Karpas-422 (cell line): ENCODE measurements around the gene MAGEB18. TPM values are rescaled to one million over a fixed set of nuclear protein-coding genes. Genes with fewer than 3 reads are reported as not detected.

ENCODE experiments used
- DNase-seq: peaks from one replicate; pipeline ENCODE4 v3.0.0-alpha.2; 2015
- H2AFZ ChIP-seq: fragments of 200-600 bp; sonication (generic); 2 replicates; pipeline ENCODE4 v1.6.1; 2014; ENCODE audit warnings: antibody characterized with exemption, low read length, mixed read lengths
- H3K27ac ChIP-seq: fragments of 200-600 bp; sonication (generic); 2 replicates; pipeline ENCODE4 v1.5.1; 2014; ENCODE audit warnings: mild to moderate bottlenecking, low read length, moderate library complexity
- H3K27me3 ChIP-seq: fragments of 200-600 bp; sonication (generic); 2 replicates; pipeline ENCODE4 v1.6.1; 2014; ENCODE audit warnings: low read length, mixed read lengths
- H3K36me3 ChIP-seq: fragments of 200-600 bp; sonication (generic); 2 replicates; pipeline ENCODE4 v1.6.1; 2014; ENCODE audit warnings: low read length, mixed read lengths; ENCODE audit not compliant: insufficient read depth
- H3K4me1 ChIP-seq: fragments of 200-600 bp; sonication (generic); 2 replicates; pipeline ENCODE4 v1.6.1; 2014; ENCODE audit warnings: mild to moderate bottlenecking, low read length, mixed read lengths
- H3K4me2 ChIP-seq: fragments of 200-600 bp; sonication (generic); 2 replicates; pipeline ENCODE4 v1.6.1; 2014; ENCODE audit warnings: low read length, low read depth, mild to moderate bottlenecking; ENCODE audit not compliant: poor library complexity, severe bottlenecking
- H3K4me3 ChIP-seq: fragments of 200-600 bp; sonication (generic); 2 replicates; pipeline ENCODE4 v1.5.1; 2014; ENCODE audit warnings: mild to moderate bottlenecking, antibody characterized with exemption, low read length, mixed read lengths
- H3K79me2 ChIP-seq: fragments of 200-600 bp; sonication (generic); 2 replicates; pipeline ENCODE4 v1.6.1; 2014; ENCODE audit warnings: mild to moderate bottlenecking, low read length, mixed read lengths
- H3K9ac ChIP-seq: fragments of 200-600 bp; sonication (generic); 2 replicates; pipeline ENCODE4 v1.6.0; 2014; ENCODE audit warnings: low read length
- H3K9me2 ChIP-seq: fragments of 200-600 bp; sonication (generic), shearing (Covaris generic); replicated peaks from 2 replicates; pipeline ENCODE4 v1.6.0; 2014; ENCODE audit warnings: mild to moderate bottlenecking, low read length, moderate library complexity; ENCODE audit not compliant: insufficient read depth
- H3K9me3 ChIP-seq: fragments of 300-700, 200-600 bp; sonication (generic); 2 replicates; pipeline ENCODE4 v1.6.1; 2014; ENCODE audit warnings: low read length, mixed read lengths
- H4K20me1 ChIP-seq: fragments of 200-600 bp; sonication (generic); 2 replicates; pipeline ENCODE4 v1.6.1; 2014; ENCODE audit warnings: mild to moderate bottlenecking, antibody characterized with exemption, low read length, low read depth; ENCODE audit not compliant: insufficient read depth
- total RNA-seq: library from RNA; depleted of rRNA; stranded (reverse); fragments of >200 nt; shearing (Covaris generic); gene quantifications from 2 replicates; pipeline ENCODE4 v1.2.3, GENCODE V29; 2014; ENCODE audit warnings: low replicate concordance; rRNA removed

MAGEB18 gene
- total RNA-seq = not detected in 2 replicates

DNA sequence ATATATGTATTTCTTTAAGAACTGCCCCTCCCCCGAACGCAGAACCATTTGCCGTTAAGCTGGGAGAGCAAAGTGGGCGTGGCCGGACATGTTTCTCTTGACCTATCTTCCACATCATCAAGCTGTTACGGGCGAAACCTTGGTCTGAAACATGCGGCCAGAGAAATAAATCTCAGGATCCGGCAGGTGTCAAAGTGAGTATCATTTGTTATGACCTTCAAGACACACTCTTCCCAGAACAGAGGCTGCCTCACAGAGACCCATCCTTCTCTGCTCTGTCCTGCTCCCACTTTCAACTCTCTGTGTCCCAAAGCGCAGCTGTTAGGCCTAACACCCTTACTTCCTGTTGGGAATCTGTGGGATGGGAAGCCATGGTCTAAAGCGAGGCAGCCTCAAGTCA lies at the start of gene MAGEB18:
Gene MAGEB18, plus strand, starts transcription at position 70 of the 400 bp plus-strand sequence. CDS start 643 bp downstream, outside the sequence.
- H2AFZ ChIP-seq = no peak within 1 kb of the TSS
- H3K79me2 ChIP-seq = no peaks in the 10 kb centered on the region
- H3K9me3 ChIP-seq = peaks cover 26% of the 10 kb centered on the region
- H4K20me1 ChIP-seq = no peaks in the 10 kb centered on the region
- no peaks in the 10 kb centered on the region for H3K27me3 ChIP-seq
- H3K9ac ChIP-seq = no peak within 1 kb of the TSS
- H3K36me3 ChIP-seq = no peaks in the 10 kb centered on the region
- no peak for DNase-seq
- H3K4me1 ChIP-seq = no peaks in the 10 kb centered on the region
- no peak within 1 kb of the TSS for H3K4me2 ChIP-seq
- no peak within 1 kb of the TSS for H3K4me3 ChIP-seq
- H3K27ac ChIP-seq = no peak within 1 kb of the TSS
- H3K9me2 ChIP-seq = no peaks in the 10 kb centered on the region

DNA sequence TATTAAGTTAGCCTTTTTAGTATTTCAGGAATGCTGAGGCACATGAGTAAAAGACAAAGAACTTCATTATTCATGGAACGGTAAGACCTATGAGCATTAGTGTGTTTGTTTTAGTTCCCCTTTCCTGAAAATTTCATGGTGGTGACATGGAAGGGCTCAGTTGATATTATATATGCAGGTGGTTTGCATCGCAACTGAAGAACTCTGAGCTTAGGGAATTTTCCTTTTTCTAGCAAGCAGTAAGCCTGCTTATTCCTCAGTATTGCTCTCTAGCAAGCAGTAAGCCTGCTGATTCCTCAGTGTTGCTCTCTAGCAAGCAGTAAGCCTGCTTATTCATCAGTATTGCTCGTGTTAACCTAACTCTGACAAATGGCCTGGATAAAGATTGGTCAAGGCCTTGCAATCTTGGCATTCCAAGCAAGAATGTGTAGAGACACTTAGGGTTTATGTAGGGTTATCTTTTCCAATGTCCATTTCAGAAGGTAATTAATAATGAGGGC lies 37.7 kb upstream of the MAGEB18 start:
- no peak overlapping the region for H3K4me2 ChIP-seq
- no peaks in the 10 kb centered on the region for H3K79me2 ChIP-seq
- H3K36me3 ChIP-seq = no peaks in the 10 kb centered on the region
- H3K4me3 ChIP-seq = no peak overlapping the region
- H3K9me2 ChIP-seq = no peaks in the 10 kb centered on the region
- DNase-seq = no peak
- no peaks in the 10 kb centered on the region for H4K20me1 ChIP-seq
- H3K4me1 ChIP-seq = no peaks in the 10 kb centered on the region
- H2AFZ ChIP-seq = no peak overlapping the region
- no peak overlapping the region for H3K9ac ChIP-seq
- peaks cover 25% of the 10 kb centered on the region for H3K9me3 ChIP-seq
- H3K27me3 ChIP-seq = no peaks in the 10 kb centered on the region
- no peak overlapping the region for H3K27ac ChIP-seq

DNA sequence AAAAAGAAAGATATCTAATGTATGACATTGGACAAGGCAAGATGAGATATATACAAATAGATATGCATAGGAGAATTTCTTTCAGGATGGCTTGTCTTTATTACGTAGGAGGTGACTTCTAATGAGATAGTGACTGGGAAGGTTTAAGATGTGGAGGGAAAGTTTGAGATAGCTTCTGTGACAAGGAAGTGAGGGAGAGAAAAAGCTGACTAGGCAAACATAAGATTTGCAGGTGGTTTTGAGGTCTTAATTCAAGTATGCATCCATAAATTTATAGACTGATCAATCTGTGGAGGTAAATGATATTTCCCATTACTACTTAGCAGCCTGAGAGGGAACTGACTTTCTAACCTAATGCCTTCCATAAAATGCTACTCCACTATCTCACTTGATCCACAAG lies 29.0 kb upstream of the MAGEB18 start:
- H3K9me3 ChIP-seq = peaks cover 24% of the 10 kb centered on the region
- H3K9ac ChIP-seq = no peak overlapping the region
- H3K79me2 ChIP-seq = no peaks in the 10 kb centered on the region
- H2AFZ ChIP-seq = no peak overlapping the region
- no peak overlapping the region for H3K27ac ChIP-seq
- H3K27me3 ChIP-seq = no peaks in the 10 kb centered on the region
- H3K4me1 ChIP-seq = no peaks in the 10 kb centered on the region
- H3K36me3 ChIP-seq = no peaks in the 10 kb centered on the region
- H3K4me2 ChIP-seq = no peak overlapping the region
- no peaks in the 10 kb centered on the region for H4K20me1 ChIP-seq
- H3K9me2 ChIP-seq = no peaks in the 10 kb centered on the region
- no peak for DNase-seq
- no peak overlapping the region for H3K4me3 ChIP-seq

DNA sequence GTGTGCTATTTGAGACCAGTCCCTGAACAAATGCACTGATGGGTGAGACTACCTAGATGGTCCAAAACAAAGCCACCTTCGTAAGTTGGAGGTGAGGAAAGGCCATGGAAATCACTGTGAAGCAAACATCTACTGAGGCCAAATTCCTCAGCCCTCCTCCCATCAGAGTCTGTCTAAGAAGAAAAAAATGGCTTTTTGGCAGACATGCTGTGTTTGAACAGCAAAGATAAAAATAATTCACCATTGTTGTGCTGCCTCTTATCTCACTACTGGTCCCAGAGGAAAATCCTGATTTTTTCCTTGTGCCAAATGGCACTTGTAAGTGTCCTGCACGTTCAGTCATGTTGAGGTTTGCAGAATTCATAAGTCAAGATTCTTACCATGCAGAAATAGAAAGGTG lies 7.9 kb downstream of the MAGEB18 start:
- Histone ChIP-seq H3K9me3 (peaks cover 10% of the 10 kb centered on the region; the same call in 1 of the 2 replicates), H3K4me1 (no peaks in the 10 kb centered on the region), H3K4me3 (no peak overlapping the region), H4K20me1 (no peaks in the 10 kb centered on the region), H3K9ac (no peak overlapping the region), H3K27ac (no peak overlapping the region), H3K36me3 (no peaks in the 10 kb centered on the region), H3K4me2 (no peak overlapping the region), H3K79me2 (no peaks in the 10 kb centered on the region), H2AFZ (no peak overlapping the region), H3K27me3 (no peaks in the 10 kb centered on the region), H3K9me2 (no peaks in the 10 kb centered on the region)
- DNase-seq = no peak

DNA sequence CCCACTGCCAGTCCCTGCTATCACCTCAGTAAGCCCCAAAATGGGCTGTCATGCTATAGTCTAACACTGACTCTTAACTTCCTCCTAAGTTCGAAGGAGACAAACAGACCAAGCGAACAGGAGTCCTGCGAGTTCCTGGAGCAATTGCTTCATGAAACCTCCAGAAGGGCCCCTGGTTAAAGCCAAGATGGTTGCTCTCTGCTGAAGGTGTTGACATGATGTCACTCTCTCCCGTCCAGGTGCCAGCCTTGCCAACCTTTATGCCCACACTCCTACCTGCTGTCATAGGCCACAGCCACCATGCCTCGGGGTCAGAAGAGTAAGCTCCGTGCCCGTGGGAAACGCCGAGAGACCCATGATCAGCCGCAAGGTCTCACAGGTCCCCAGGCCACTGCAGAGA lies 22.2 kb downstream of the MAGEB18 start, which contains the start of gene MAGEB6B:
Gene MAGEB6B, plus strand, starts transcription at position 301 of the 400 bp plus-strand sequence. Its CDS starts 0 bp downstream, at position 301.
- Histone ChIP-seq H3K79me2 (no peaks in the 10 kb centered on the region), H3K27ac (no peak within 1 kb of the TSS), H3K27me3 (no peaks in the 10 kb centered on the region), H3K9me3 (peaks cover 11% of the 10 kb centered on the region; the same call in 1 of the 2 replicates), H4K20me1 (no peaks in the 10 kb centered on the region), H3K9me2 (no peaks in the 10 kb centered on the region), H3K4me3 (no peak within 1 kb of the TSS), H3K36me3 (no peaks in the 10 kb centered on the region), H2AFZ (no peak within 1 kb of the TSS), H3K4me1 (no peaks in the 10 kb centered on the region), H3K4me2 (no peak within 1 kb of the TSS), H3K9ac (no peak within 1 kb of the TSS)
- DNase-seq = no peak

Other genes with a start within 250 kb of the MAGEB18 start
- gene MAGEB6B, start 22.3 kb downstream of the MAGEB18 start, total RNA-seq = not detected in 2 replicates
- not detected in 2 replicates for gene MAGEB6, start 54.1 kb downstream of the MAGEB18 start, total RNA-seq
- not detected in 2 replicates for gene MAGEB5, start 77.8 kb downstream of the MAGEB18 start, total RNA-seq